Ureter (tissue), 1 donor: ENCODE data around the gene ZNF469. TPM values are rescaled to one million over a fixed set of nuclear protein-coding genes. Genes with fewer than 3 reads are reported as not detected.
"Not testable (repeated sequence)": the region's sequence is repeated elsewhere in the genome, so short reads cannot be mapped to it uniquely, and the experiment has no call there.

Experiments
- DNase-seq: peaks from one replicate; pipeline ENCODE4 v3.0.0-alpha.2; 2020; ENCODE audit warnings: low spot score
- total RNA-seq: library from RNA; stranded (reverse); gene quantifications from one replicate; pipeline ENCODE4 v1.2.4, GENCODE V29; 2023
- donor health status: DM: yes; HTN: yes; CAD: no.

The ZNF469 gene
- total RNA-seq, 1 donor from 2014 or later: 3.6 TPM

- DNase-seq: not testable (repeated sequence)
Measured at GRCh38 chr16:88360401-88360800, 22.4 kb upstream of the ZNF469 start.

- no peak for DNase-seq
Measured at GRCh38 chr16:88360999-88361398, 21.8 kb upstream of the ZNF469 start.

GRCh38 chr16:88361775-88362174 is 21.0 kb upstream of the ZNF469 start:
- no peak for DNase-seq

- no peak for DNase-seq
Measured at GRCh38 chr16:88363239-88363891, 19.4 kb upstream of the ZNF469 start.

GRCh38 chr16:88365244-88365865 is 17.4 kb upstream of the ZNF469 start:
- no peak for DNase-seq

- no peak for DNase-seq
Measured at GRCh38 chr16:88366032-88366703, 16.6 kb upstream of the ZNF469 start.

- DNase-seq: no peak
Measured at GRCh38 chr16:88366704-88367047, 16.1 kb upstream of the ZNF469 start.

GRCh38 chr16:88367560-88367959 is 15.2 kb upstream of the ZNF469 start:
- no peak for DNase-seq

- no peak for DNase-seq
Measured at GRCh38 chr16:88368036-88368435, 14.7 kb upstream of the ZNF469 start.

- DNase-seq: no peak
Measured at GRCh38 chr16:88368994-88369393, 13.8 kb upstream of the ZNF469 start.

- DNase-seq: no peak
Measured at GRCh38 chr16:88369447-88370008, 13.2 kb upstream of the ZNF469 start.

- DNase-seq: no peak
Measured at GRCh38 chr16:88370365-88370764, 12.4 kb upstream of the ZNF469 start.

GRCh38 chr16:88372522-88372921 is 10.2 kb upstream of the ZNF469 start:
- DNase-seq: no peak

- DNase-seq: no peak
Measured at GRCh38 chr16:88373211-88373610, 9.5 kb upstream of the ZNF469 start.

GRCh38 chr16:88373927-88374492 is 8.7 kb upstream of the ZNF469 start:
- no peak for DNase-seq

- no peak for DNase-seq
Measured at GRCh38 chr16:88374736-88375135, 8.0 kb upstream of the ZNF469 start.

- DNase-seq: no peak
Measured at GRCh38 chr16:88375236-88375975, 7.4 kb upstream of the ZNF469 start.

GRCh38 chr16:88375996-88376834 is 6.5 kb upstream of the ZNF469 start:
- no peak for DNase-seq

- no peak for DNase-seq
Measured at GRCh38 chr16:88376835-88377726, 5.7 kb upstream of the ZNF469 start.

- DNase-seq: no peak
Measured at GRCh38 chr16:88377961-88378360, 4.8 kb upstream of the ZNF469 start.
